SU-DHL-6 (cell line): ENCODE results near the gene ERAL1.
"Not testable (repeated sequence)": the region's sequence is repeated elsewhere in the genome, so short reads cannot be mapped to it uniquely, and the experiment has no call there.

ENCODE experiments used
- CTCF ChIP-seq: fragments of 200-600 bp; sonication (generic); IDR thresholded peaks from one replicate; pipeline ENCODE4 v1.5.1; 2017; ENCODE audit warnings: antibody characterized with exemption, mild to moderate bottlenecking, low read length, moderate library complexity; ENCODE audit not compliant: insufficient read depth, poor library complexity, severe bottlenecking
- EZH2phosphoT487 ChIP-seq: fragments of 200-600 bp; sonication (generic), shearing (Covaris generic); conservative IDR thresholded peaks from 2 replicates; pipeline ENCODE4 v1.6.1; 2018; ENCODE audit warnings: mild to moderate bottlenecking, antibody characterized with exemption, low read length, moderate library complexity, mixed read lengths

GRCh38 chr17:28846699-28847098, 8.1 kb upstream of the ERAL1 start:
- TF ChIP-seq CTCF, EZH2phosphoT487: not testable (repeated sequence)
